Breast epithelium (tissue), 3 donors: ENCODE data around the gene SDR42E2.

Experiments used
- CTCF ChIP-seq, 3 donors: fragments of 450-650 bp; IDR thresholded peaks; one replicate each; pipeline ENCODE4 v1.5.1; 2016 to 2017; ENCODE audit warnings: antibody characterized with exemption in 3 of 3, mild to moderate bottlenecking in 3 of 3, moderate library complexity in 3 of 3
- POLR2A ChIP-seq: fragments of 450-650 bp; IDR thresholded peaks from one replicate; pipeline ENCODE4 v1.6.1; 2016; ENCODE audit warnings: antibody characterized with exemption, mild to moderate bottlenecking, moderate library complexity
- POLR2AphosphoS5 ChIP-seq, 3 donors: sonication (generic); formaldehyde crosslinking; IDR thresholded peaks; one replicate each; pipeline ENCODE4 v1.6.1; 2017; ENCODE audit warnings: antibody characterized with exemption in 3 of 3

GRCh38 chr16:22217890-22218730 is 55.8 kb downstream of the SDR42E2 start:
- TF ChIP-seq CTCF (IDR thresholded peaks at IDR 0.05), result no peak
- TF ChIP-seq POLR2A, result no peak
- peak in 1 of 3 donors; percentile 2 for TF ChIP-seq POLR2AphosphoS5 (IDR thresholded peaks at IDR 0.05)
